NCI-H2081 treated with DMSO at 0.1 percent for 48 hours (cell line): Measurements from ENCODE around the gene KIF19.

Source experiments
- DNase-seq: peaks from one replicate; lab custom pipeline; 2025; lab: John Stamatoyannopoulos, UW

Gene KIF19

GRCh38 chr17:74305865-74306654, 20.0 kb upstream of the KIF19 start:
- DNase-seq = no peak

GRCh38 chr17:74307984-74308773, 17.8 kb upstream of the KIF19 start:
- no peak for DNase-seq

GRCh38 chr17:74309902-74310301, 16.1 kb upstream of the KIF19 start:
- no peak for DNase-seq

DNA sequence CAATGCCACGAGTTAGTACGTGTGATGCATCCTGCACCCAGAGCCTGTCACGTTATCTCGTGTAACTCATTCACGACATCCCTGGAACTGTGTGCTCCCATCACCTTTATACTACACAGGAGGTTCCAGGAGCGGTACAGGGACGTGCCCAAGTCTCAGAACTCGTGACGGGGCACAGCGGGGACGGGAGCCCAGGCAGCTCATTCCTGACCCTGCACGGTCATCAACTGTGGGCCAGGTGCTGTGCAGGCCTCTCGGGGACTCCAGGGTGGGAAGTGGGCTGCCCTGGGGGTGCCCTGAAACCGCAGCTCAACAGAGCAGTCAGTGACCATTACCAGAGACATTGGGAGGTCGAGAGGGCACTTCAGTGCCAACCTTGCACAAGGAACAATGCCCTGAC, 11.1 kb upstream of the KIF19 start:
- DNase-seq = no peak

DNA sequence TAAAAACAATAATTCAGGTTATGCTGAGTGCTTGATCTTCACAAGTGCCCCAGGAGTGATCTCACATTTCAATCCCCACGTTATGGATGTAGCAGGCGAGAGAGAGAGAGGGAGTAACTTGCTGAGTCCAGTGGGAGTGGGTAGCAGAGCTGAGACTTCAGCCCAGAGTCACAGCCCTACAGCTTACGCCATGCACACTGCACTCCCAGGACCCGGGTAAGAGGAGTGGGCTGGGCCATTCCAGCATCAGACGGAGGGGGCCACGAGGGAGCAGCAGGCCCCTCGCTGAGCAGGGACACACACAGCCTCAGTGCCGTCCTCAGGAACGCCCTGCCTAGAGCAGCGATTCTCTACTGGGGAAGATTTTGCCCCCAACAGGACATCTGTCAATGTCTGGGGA, 9.8 kb upstream of the KIF19 start:
- DNase-seq = no peak

DNA sequence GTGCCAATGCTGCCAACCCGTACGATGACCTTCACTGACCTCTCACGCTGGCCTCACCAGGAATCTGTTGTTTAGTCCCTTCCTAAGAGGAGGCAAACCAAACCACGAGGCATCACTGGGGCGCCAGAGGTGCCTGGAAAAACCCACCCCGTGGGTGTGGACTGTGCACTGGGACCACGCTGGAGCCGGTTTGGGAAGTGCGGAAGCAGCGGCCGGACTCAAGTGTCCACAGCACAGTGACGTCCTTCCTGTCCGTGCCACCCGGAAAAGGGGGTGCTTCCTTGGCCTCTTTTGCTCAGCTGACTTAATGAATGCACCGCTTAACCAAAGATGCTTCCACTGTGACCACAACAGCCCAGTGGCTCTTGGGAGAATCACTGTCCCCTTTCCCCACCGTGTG, 9.0 kb upstream of the KIF19 start:
- DNase-seq = no peak

- DNase-seq = no peak
Measured at GRCh38 chr17:74318391-74318790, 7.6 kb upstream of the KIF19 start.

DNA sequence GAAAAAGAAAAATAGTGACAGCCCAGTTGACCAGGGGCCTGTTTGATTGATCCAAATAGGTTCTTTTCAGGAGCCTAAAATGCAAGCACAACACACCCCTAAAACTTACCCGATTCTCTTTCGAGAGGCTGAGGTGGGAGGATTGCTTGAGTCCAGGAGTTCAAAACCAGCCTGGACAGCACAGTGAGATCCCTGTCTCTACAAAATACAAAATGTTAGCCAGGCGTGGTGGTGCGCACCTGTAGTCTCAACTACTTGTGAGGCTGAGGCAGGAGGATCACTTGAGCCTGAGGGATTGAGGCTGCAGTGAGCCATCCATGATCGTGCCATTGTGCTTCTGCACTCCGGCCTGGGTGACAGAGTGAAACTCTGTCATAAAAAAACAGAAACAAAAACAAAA, 1.5 kb upstream of the KIF19 start:
- no peak for DNase-seq

- DNase-seq = no peak
Measured at GRCh38 chr17:74325376-74325742, 667 bp upstream of the KIF19 start.

DNA sequence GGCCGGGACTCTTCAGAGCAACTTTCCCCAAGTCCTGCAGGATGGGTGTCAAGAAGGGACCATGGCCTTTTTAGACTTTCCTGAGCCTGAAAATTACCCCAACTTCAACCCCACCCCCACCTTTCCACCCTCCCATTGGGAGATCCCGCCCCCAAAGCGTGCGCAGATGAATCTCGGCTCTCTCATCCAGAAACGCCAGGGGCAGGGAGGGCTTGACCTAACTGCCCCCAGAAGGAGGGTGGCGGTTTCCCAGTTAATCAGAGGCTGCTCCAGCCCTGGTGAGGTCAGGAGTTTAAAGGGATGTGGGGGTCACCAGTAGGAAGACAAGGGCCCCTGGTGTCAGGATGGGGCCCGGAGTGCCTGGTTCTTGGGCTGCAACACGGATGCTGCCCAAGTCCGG, 480 bp downstream of the KIF19 start:
- no peak for DNase-seq

DNA sequence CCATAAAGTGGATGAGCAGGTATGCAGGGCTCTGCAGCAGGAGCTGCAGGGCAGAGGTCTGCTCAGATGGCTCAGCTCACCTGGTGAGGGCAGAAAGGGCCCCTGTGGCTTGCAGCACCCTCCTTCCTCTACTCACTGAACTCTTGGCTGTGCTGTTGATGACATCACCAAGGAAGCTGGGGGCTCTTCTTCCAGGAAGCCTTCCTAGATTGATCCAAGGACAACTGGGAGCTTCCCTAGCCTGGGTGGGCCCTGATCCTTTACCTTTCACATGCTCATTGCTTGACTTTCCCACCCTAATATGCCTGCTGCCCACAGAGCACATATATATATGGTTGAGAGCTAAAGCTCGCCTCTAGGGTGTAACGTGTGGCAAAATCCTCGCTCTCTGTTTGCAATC, 2.5 kb downstream of the KIF19 start:
- no peak for DNase-seq

GRCh38 chr17:74329378-74329777, 3.4 kb downstream of the KIF19 start:
- DNase-seq = no peak

- no peak for DNase-seq
Measured at GRCh38 chr17:74330446-74330845, 4.4 kb downstream of the KIF19 start.

DNA sequence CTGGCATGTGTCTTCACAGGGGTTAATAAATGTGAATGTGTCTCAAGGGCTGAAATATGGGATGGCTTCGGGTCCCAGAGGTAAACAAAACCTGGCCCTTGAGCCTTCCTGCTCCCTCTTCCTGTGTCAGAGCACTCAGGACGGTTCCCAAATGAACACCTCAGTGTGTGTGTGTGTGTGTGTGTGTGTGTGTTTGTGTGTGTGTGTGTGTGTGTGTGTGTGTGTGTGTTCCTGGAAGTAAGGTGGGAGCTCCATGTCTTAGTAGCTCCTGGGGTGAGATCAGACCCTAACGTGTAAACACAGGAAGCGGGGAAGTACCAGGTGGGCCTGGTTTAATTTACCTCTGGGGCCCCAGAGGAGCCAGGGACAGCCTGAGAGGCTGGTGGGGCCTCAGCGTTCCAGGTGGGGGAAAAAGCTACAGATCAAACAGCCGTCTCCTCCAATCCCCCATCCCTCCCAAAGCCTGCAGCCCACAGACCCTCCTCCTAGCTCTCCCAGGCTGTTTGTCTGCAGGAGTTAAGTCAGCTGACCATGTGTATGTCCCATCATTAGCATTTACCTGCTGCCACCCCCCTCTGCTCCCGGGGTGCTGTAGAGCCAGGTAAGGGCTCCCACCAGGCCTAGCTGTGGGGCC, 6.1 kb downstream of the KIF19 start:
- no peak for DNase-seq

DNA sequence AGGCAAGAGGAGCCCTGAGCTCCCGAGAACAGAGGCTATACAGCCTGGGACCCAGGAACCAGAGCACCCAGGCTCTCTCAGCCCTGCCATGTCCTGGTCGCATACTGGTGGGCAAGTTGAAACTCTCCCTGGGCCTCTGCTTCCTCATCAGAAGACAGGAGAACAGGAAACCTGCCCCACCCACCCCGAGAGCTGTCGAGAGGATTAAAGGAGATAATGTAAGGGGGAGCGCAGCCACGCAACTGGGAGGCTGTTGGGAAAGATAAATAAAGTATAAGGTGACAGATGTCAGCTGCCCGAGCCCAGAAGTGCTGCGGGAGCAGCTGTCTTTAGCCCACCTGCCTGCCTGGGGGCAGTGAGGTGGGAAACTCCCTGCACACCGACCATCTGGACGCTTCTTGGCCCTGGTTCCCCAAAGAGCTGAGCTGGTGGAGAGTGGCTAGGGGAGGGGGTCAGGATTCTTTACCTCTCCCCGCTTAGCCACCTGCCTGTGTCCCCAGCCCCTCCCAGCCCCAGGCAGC, 6.8 kb downstream of the KIF19 start:
- no peak for DNase-seq

GRCh38 chr17:74334393-74335039, 8.5 kb downstream of the KIF19 start:
- no peak for DNase-seq

DNA sequence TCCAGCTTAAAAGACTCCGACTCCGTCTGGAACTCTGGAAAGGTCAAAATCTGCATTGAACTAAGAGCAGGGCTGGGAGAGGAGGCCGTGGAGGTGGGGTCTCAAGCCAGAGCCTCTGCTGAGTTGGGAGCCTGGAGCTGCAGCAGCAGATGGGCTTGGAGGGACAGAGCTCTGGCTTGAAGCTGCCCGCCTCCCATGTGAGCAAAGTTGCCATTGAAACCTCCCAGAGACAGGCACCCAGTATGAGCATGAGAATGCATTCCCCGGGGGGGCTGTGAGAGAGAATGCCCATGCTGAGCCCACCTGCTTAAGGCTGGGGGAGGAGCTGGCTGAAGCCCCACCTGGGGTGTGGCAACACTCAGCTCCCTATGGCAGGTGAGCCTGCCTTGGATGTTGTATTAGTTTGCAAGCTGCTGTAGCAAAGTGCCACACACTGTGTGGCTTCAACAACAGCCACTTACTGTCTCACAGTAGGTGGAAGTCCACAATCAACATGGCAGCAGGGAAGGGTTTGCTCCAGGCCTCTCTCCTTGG, 9.6 kb downstream of the KIF19 start:
- no peak for DNase-seq

GRCh38 chr17:74336307-74336706, 10.3 kb downstream of the KIF19 start:
- no peak for DNase-seq

GRCh38 chr17:74337834-74338500, 11.9 kb downstream of the KIF19 start:
- DNase-seq = no peak

- no peak for DNase-seq
Measured at GRCh38 chr17:74339537-74340195, 13.6 kb downstream of the KIF19 start.

DNA sequence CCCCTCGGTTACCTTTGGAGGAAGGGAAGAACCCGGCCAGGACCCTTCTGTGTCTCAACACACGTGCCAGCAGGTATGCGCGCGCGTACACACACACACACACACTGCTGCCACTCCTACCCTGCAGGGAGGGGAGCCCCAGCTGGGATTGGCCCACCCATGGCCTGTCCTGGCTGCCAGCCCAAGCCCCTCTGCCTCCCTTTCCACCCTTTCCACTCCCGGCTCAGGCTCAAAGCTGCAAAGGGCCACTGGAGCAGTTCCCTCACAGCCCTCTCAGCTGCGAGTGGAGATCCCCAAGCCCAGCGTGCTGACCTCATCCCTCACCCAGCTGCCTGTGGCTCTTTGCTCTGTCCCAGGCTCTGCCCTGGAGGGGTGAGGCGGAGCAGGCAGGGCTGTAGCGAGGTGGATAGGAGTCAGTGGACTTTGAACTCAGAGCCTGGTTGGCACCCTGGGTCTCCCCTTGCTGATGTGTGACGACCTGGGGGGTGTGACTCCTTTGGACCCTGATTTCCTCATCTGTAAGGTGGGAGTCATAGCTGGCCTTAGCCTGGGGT, 14.5 kb downstream of the KIF19 start:
- DNase-seq = no peak
